ENCODE data around the gene SESN3.

- TF ChIP-seq EZH2 (IDR thresholded peaks at IDR 0.05; ENCODE audit: insufficient read depth, poor library complexity, severe bottlenecking), result no peak
- no peak for TF ChIP-seq EZH2phosphoT487 (IDR thresholded peaks at IDR 0.05; ENCODE audit: insufficient read depth, low read depth)
These were observed 95.1 kb downstream of the SESN3 start for GRCh38 chr11:95135880-95136279.

All from GM23248 (cell line).